Vagina (tissue), 2 donors: ENCODE results near the gene IRGQ. TPM values are rescaled to one million over a fixed set of nuclear protein-coding genes. Genes with fewer than 3 reads are reported as not detected.
A peak's percentile ranks its signal among the peaks of the same experiment; 100 is the strongest.

Experiments used
- DNase-seq, 2 donors: peaks; one replicate each; pipeline ENCODE4 v3.0.0-alpha.2; 2017; ENCODE audit errors: extremely low spot score in 2 of 2
- H3K27ac ChIP-seq: fragments of 200-600 bp; sonication (generic); one replicate; pipeline ENCODE4 v1.5.1; 2019
- H3K27me3 ChIP-seq: fragments of 200-600 bp; sonication (generic); one replicate; pipeline ENCODE4 v1.5.1; 2019
- H3K36me3 ChIP-seq, 2 donors: fragments of 200-600 bp; sonication (generic); one replicate each; pipeline ENCODE4 v1.5.1; 2017 to 2019
- H3K4me1 ChIP-seq: fragments of 200-600 bp; sonication (generic); one replicate; pipeline ENCODE4 v1.5.1; 2019
- H3K4me3 ChIP-seq, 2 donors: fragments of 200-600 bp; sonication (generic); 1 replicate in 1 of 2; 2 replicates in 1 of 2; pipeline ENCODE4 v1.5.1; 2016 to 2019
- H3K9me3 ChIP-seq: fragments of 200-600 bp; sonication (generic); one replicate; pipeline ENCODE4 v1.5.1; 2019
- POLR2A ChIP-seq, 2 donors: fragments of 450-650 bp; IDR thresholded peaks; one replicate each; pipeline ENCODE4 v1.6.1; 2017; ENCODE audit warnings: antibody characterized with exemption in 2 of 2, mild to moderate bottlenecking in 2 of 2, moderate library complexity in 2 of 2
- POLR2AphosphoS5 ChIP-seq, 2 donors: sonication (generic); formaldehyde crosslinking; IDR thresholded peaks; one replicate each; pipeline ENCODE4 v1.9.0; 2017; ENCODE audit warnings: antibody characterized with exemption in 2 of 2, mild to moderate bottlenecking in 2 of 2, low read depth in 1 of 2; ENCODE audit not compliant: insufficient read depth in 1 of 2
- intact Hi-C: fragments of 100-400 bp; cut with DNase I; formaldehyde crosslinking; loops from one replicate; pipeline ENCODE4 v1.15.1; 2023
- total RNA-seq: library from RNA; depleted of rRNA; stranded (reverse); fragments of >200 nt; gene quantifications from one replicate; pipeline ENCODE4 v1.2.3, GENCODE V29; 2016
- TF ChIP-seq, protein P1 (sequence below), 3 experiments: fragments of 450-650 bp in 2 of 3; fragments of 200-600 bp in 1 of 3; sonication (generic) in 1 of 3; IDR thresholded peaks; one replicate each; pipeline ENCODE4 v1.5.1; 2017 to 2019; ENCODE audit warnings: antibody characterized with exemption in 3 of 3, mild to moderate bottlenecking in 2 of 3, moderate library complexity in 2 of 3

Gene IRGQ, protein sequence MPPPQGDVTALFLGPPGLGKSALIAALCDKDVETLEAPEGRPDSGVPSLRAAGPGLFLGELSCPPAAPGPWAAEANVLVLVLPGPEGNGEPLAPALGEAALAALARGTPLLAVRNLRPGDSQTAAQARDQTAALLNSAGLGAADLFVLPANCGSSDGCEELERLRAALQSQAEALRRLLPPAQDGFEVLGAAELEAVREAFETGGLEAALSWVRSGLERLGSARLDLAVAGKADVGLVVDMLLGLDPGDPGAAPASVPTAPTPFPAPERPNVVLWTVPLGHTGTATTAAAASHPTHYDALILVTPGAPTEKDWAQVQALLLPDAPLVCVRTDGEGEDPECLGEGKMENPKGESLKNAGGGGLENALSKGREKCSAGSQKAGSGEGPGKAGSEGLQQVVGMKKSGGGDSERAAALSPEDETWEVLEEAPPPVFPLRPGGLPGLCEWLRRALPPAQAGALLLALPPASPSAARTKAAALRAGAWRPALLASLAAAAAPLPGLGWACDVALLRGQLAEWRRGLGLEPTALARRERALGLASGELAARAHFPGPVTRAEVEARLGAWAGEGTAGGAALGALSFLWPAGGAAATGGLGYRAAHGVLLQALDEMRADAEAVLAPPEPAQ
- total RNA-seq: 11.0 TPM

DNA sequence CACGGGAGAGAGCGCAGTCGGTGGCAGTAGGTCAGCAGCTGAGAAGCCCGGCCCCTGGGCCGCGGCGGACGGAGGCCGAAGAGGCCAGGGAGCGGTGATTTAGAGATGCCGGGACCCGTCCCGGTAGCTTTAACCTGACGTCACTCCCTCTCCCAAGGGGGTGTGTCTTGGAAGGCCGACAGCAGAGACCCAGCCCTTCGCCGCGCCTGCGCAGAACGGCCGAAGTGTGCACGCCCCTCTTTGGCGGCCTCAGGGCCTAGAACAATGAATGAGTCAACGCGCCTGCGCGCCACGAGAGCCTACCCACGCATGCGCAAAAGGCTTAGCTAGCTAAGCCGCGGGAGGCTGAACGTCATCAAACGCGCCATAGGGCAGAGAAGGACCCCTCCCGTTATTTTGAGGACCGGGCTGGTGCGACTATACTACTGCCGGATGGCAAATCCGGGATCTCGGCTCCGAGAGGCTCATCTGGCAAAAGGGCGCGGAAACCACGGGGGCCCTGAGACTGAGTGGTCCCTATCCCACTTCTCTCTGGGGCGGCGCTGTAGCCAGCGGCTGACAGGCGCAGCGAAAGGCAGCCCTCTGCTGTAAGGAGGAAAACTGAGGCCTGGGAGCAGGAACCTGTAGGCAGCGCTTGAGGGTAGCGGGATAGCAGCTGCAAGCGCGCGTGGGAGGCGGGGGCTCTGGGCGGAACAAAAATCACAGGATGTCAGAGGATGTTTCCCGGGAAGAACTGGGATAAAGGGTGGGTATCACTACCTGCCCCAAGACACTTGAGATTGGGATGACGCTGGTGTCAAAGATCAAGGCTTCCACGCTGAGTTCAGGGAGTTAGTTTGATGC is at the start of gene IRGQ, which contains the start of gene ZNF576:
TSS of gene IRGQ (minus strand) at position 136 of the 843 bp plus-strand sequence. CDS start 796 bp downstream, outside the sequence.
TSS of gene ZNF576 (plus strand) at position 597 of the 843 bp plus-strand sequence. CDS start 514 bp downstream, outside the sequence.
- H3K4me1 ChIP-seq: peaks cover 39% of the 10 kb centered on the region
- H3K4me3 ChIP-seq: peak within 1 kb of the TSS; percentile 62 to 64
- H3K27me3 ChIP-seq: no peaks in the 10 kb centered on the region
- intact Hi-C loops: no loop called here
- TF ChIP-seq, protein P1, sequence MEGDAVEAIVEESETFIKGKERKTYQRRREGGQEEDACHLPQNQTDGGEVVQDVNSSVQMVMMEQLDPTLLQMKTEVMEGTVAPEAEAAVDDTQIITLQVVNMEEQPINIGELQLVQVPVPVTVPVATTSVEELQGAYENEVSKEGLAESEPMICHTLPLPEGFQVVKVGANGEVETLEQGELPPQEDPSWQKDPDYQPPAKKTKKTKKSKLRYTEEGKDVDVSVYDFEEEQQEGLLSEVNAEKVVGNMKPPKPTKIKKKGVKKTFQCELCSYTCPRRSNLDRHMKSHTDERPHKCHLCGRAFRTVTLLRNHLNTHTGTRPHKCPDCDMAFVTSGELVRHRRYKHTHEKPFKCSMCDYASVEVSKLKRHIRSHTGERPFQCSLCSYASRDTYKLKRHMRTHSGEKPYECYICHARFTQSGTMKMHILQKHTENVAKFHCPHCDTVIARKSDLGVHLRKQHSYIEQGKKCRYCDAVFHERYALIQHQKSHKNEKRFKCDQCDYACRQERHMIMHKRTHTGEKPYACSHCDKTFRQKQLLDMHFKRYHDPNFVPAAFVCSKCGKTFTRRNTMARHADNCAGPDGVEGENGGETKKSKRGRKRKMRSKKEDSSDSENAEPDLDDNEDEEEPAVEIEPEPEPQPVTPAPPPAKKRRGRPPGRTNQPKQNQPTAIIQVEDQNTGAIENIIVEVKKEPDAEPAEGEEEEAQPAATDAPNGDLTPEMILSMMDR (IDR thresholded peaks at IDR 0.05): no peak
- TF ChIP-seq POLR2AphosphoS5 (IDR thresholded peaks at IDR 0.05; ENCODE audit: insufficient read depth in 1 of 2, low read depth in 1 of 2) (peak; percentile 98 to 100), POLR2A (IDR thresholded peaks at IDR 0.05) (peak; percentile 20 to 90)
- no peaks in the 10 kb centered on the region for H3K9me3 ChIP-seq
- H3K27ac ChIP-seq: peak within 1 kb of the TSS; percentile 96
- peak; percentile 99 to 100 for DNase-seq
- H3K36me3 ChIP-seq: peaks cover 0 to 35% of the 10 kb centered on the region in 2 donors

DNA sequence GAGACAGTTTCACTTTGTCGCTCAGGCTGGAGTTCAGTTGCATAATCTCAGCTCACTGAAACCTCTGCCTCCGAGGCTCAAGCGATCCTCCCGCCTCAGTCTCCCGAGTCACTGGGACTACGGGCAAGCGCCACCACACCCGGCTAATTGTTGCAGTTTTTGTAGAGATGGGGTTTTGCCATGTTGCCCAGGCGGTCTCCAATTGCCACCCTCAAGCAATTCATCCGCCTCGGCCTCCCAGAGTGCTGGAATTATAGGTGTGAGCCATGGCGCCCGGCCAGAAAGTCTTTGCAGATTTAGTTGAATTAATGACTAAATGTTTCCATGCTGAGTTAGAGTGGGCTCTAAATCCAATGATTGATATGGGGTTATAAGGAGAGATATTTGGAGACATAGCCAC is 48.2 kb upstream of the IRGQ start:
- TF ChIP-seq, protein P1 (IDR thresholded peaks at IDR 0.05): no peak
- TF ChIP-seq POLR2A (IDR thresholded peaks at IDR 0.05): no peak
- TF ChIP-seq POLR2AphosphoS5 (IDR thresholded peaks at IDR 0.05; ENCODE audit: insufficient read depth in 1 of 2, low read depth in 1 of 2): no peak
- no peak for DNase-seq
- no peak overlapping the region for H3K4me3 ChIP-seq
- no peak overlapping the region for H3K27ac ChIP-seq
- H3K36me3 ChIP-seq: peaks cover 0 to 5% of the 10 kb centered on the region in 2 donors
- H3K4me1 ChIP-seq: peaks cover 8% of the 10 kb centered on the region
- intact Hi-C loops: no loop called here
- no peaks in the 10 kb centered on the region for H3K9me3 ChIP-seq
- peaks cover 3% of the 10 kb centered on the region for H3K27me3 ChIP-seq

DNA sequence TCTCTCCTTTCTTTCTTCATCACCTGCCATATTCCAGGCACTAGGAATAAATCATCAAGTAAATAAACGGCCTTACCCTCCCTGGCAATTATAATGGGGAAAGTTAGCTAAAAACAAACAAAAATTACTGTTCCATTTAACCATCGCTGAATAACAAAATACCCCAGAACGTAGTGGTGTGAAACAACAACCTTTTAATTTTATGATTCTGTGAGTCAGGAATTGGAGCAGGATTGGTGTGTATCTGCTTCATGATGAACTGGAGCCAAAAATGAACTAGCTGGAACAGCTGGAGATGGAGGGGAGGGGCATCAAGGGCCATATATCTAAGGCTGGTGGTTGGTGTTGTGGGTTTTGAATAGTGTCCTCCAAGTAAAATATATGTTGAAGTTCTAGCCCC is 47.4 kb upstream of the IRGQ start:
- Histone ChIP-seq H3K4me3 (no peak overlapping the region), H3K9me3 (no peaks in the 10 kb centered on the region), H3K27me3 (peaks cover 3% of the 10 kb centered on the region), H3K27ac (no peak overlapping the region), H3K36me3 (peaks cover 0 to 5% of the 10 kb centered on the region in 2 donors), H3K4me1 (peaks cover 8% of the 10 kb centered on the region)
- intact Hi-C loops: no loop called here
- DNase-seq: no peak
- TF ChIP-seq POLR2A (IDR thresholded peaks at IDR 0.05): no peak
- TF ChIP-seq POLR2AphosphoS5 (IDR thresholded peaks at IDR 0.05; ENCODE audit: insufficient read depth in 1 of 2, low read depth in 1 of 2): no peak
- TF ChIP-seq, protein P1 (IDR thresholded peaks at IDR 0.05): no peak

DNA sequence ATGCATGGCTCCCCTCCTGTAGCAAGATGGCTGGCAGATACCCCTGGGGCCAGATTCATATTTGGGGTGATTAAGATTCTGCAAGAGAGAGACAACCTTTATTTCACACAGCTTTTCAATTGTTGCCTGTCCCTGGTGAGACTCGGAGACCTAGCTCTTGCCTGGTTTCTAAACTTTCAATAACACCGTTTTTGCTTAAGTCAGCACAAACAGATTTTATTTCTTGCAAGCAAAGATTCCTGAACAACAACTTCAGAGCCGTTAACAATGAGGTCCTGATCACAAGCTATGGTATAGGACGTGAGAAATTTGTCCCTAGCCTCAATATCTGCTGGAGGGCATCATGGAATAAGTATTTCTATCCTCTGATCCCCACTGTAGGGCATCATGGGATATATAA is 46.6 kb upstream of the IRGQ start:
- Histone ChIP-seq H3K4me3 (no peak overlapping the region), H3K4me1 (peaks cover 8% of the 10 kb centered on the region), H3K9me3 (no peaks in the 10 kb centered on the region), H3K36me3 (peaks cover 0 to 5% of the 10 kb centered on the region in 2 donors), H3K27ac (no peak overlapping the region), H3K27me3 (peaks cover 3% of the 10 kb centered on the region)
- intact Hi-C loops: no loop called here
- TF ChIP-seq, protein P1 (IDR thresholded peaks at IDR 0.05): no peak
- no peak for TF ChIP-seq POLR2A (IDR thresholded peaks at IDR 0.05)
- no peak for TF ChIP-seq POLR2AphosphoS5 (IDR thresholded peaks at IDR 0.05; ENCODE audit: insufficient read depth in 1 of 2, low read depth in 1 of 2)
- DNase-seq: no peak
